BJ (cell line): ENCODE measurements around the gene TGIF2. TPM values are rescaled to one million over a fixed set of nuclear protein-coding genes. Genes with fewer than 3 reads are reported as not detected.
"Not testable (repeated sequence)": the region's sequence is repeated elsewhere in the genome, so short reads cannot be mapped to it uniquely, and the experiment has no call there.

Experiments used
- CTCF ChIA-PET: fragments of 350-600 bp; formaldehyde crosslinking; extraction: SDS; loops from one replicate; lab custom pipeline; 2021; ENCODE audit warnings: antibody characterized with exemption, inconsistent platforms; lab: Yijun Ruan, JAX
- POLR2A ChIA-PET: fragments of 300-600 bp; sonication (Branson Sonifier 250); formaldehyde crosslinking; extraction: SDS; loops from one replicate; lab custom pipeline; 2021; ENCODE audit warnings: antibody characterized with exemption; lab: Charles Lee
- DNase-seq: peaks from one replicate; pipeline ENCODE4 v3.0.0-alpha.2; 2011; ENCODE audit warnings: low read depth
- H3K27me3 ChIP-seq: 2 replicates; pipeline ENCODE4 v1.6.0; 2011; ENCODE audit warnings: low read length; ENCODE audit not compliant: control insufficient read depth, insufficient read depth
- H3K36me3 ChIP-seq: 2 replicates; pipeline ENCODE4 v1.5.1; 2011; ENCODE audit warnings: low read length; ENCODE audit not compliant: control insufficient read depth, insufficient read depth
- H3K4me3 ChIP-seq: 2 replicates; pipeline ENCODE4 v1.5.1; 2011; ENCODE audit warnings: low read depth, mild to moderate bottlenecking, control low read depth, low read length
- polyA plus RNA-seq: library from polyadenylated mRNA; depleted of rRNA; stranded (reverse); fragments of >200 nt; gene quantifications from 2 replicates; pipeline ENCODE4 v1.2.3, GENCODE V29; 2011
- TF ChIP-seq, protein P1 (sequence below): IDR thresholded peaks from 2 replicates; pipeline ENCODE4 v1.5.1; 2011; ENCODE audit warnings: low read depth, mild to moderate bottlenecking, control low read depth, inconsistent platforms, low read length, moderate library complexity; ENCODE audit not compliant: insufficient read depth

TGIF2 gene
- polyA plus RNA-seq, 1 experiment: 10.8 TPM

- Histone ChIP-seq H3K4me3 (no peak overlapping the region), H3K27me3 (no peaks in the 10 kb centered on the region), H3K36me3 (peaks cover 33% of the 10 kb centered on the region)
- ChIA-PET POLR2A (no interaction called here), CTCF (interaction anchor here (1.0 to 2.3 kb wide), 4 partner anchors 8 to 54 kb away, joined by 3 to 10 read pairs (median 6); partner anchors contain the start of genes RAB5IF and TGIF2)
- TF ChIP-seq, protein P1, sequence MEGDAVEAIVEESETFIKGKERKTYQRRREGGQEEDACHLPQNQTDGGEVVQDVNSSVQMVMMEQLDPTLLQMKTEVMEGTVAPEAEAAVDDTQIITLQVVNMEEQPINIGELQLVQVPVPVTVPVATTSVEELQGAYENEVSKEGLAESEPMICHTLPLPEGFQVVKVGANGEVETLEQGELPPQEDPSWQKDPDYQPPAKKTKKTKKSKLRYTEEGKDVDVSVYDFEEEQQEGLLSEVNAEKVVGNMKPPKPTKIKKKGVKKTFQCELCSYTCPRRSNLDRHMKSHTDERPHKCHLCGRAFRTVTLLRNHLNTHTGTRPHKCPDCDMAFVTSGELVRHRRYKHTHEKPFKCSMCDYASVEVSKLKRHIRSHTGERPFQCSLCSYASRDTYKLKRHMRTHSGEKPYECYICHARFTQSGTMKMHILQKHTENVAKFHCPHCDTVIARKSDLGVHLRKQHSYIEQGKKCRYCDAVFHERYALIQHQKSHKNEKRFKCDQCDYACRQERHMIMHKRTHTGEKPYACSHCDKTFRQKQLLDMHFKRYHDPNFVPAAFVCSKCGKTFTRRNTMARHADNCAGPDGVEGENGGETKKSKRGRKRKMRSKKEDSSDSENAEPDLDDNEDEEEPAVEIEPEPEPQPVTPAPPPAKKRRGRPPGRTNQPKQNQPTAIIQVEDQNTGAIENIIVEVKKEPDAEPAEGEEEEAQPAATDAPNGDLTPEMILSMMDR: no peak
- DNase-seq: no peak
Measured at GRCh38 chr20:36550790-36551299, 22.6 kb upstream of the TGIF2 start.

DNA sequence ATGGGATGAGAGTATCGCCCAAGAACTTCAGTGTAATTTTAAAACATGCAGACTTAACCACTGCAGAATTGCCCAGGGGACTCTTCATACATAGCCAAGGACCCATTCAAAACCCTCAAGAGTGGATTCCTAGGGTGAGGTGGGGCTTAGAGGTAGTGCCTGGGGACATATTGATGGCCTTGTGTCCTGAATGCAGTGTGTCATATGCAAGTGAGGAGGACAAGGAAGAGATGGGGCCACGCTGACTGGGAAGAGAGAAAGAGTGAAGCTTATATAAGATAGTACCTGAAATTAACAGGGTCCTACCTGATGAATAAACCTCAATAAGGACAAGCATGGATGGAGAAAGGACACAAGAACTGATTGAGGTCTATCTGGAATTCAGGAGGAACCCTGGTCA lies 18.1 kb upstream of the TGIF2 start:
- DNase-seq: no peak
- Histone ChIP-seq H3K27me3 (no peaks in the 10 kb centered on the region), H3K36me3 (no peaks in the 10 kb centered on the region), H3K4me3 (no peak overlapping the region)
- CTCF ChIA-PET: no interaction called here
- TF ChIP-seq, protein P1: no peak
- POLR2A ChIA-PET: no interaction called here

DNA sequence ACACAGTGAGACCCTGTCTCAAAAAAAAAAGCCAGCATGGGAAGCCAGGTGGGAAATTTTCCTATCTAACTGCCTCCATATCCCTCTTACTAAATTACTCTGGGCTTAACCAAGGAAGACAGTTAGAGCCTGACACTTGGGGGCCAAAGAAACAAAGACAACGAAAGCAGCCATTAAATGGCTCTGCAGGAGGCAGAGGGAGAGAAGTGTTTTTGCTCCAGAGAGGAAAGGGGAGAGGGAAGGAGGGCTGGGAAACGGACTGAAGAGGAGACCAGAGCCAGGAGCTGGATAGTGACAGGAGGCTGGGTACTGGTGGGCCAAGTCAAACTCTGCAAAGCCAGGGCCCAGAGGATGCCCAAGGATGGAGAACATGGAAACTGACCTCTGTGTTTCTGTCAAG lies 10.7 kb upstream of the TGIF2 start:
- CTCF ChIA-PET: interaction anchor here (1.6 to 1.7 kb wide), 2 partner anchors 12 to 43 kb away, joined by 6 to 8 read pairs; partner anchors contain the start of gene RAB5IF
- no peak overlapping the region for H3K4me3 ChIP-seq
- POLR2A ChIA-PET: no interaction called here
- H3K36me3 ChIP-seq: no peaks in the 10 kb centered on the region
- TF ChIP-seq, protein P1: no peak
- no peak for DNase-seq
- no peaks in the 10 kb centered on the region for H3K27me3 ChIP-seq

- TF ChIP-seq, protein P1: no peak
- Histone ChIP-seq H3K27me3 (no peaks in the 10 kb centered on the region), H3K4me3 (no peak overlapping the region), H3K36me3 (no peaks in the 10 kb centered on the region)
- ChIA-PET POLR2A (no interaction called here), CTCF (no interaction called here)
- no peak for DNase-seq
Measured at GRCh38 chr20:36563374-36563773, 10.0 kb upstream of the TGIF2 start.

GRCh38 chr20:36564078-36564725 lies 9.2 kb upstream of the TGIF2 start:
- POLR2A ChIA-PET, H3K27me3 ChIP-seq, CTCF ChIA-PET, H3K36me3 ChIP-seq, H3K4me3 ChIP-seq, DNase-seq: not testable (repeated sequence)

GRCh38 chr20:36564726-36565121 lies 8.7 kb upstream of the TGIF2 start:
- POLR2A ChIA-PET, H3K4me3 ChIP-seq, H3K27me3 ChIP-seq, CTCF ChIA-PET, H3K36me3 ChIP-seq, DNase-seq: not testable (repeated sequence)
